LHCN-M2 (cell line): ENCODE data around the gene MAMDC2. TPM values are rescaled to one million over a fixed set of nuclear protein-coding genes. Genes with fewer than 3 reads are reported as not detected.
A peak's percentile ranks its signal among the peaks of the same experiment; 100 is the strongest.

ENCODE experiments used
- DNase-seq: peaks from one replicate; pipeline ENCODE4 v3.0.0-alpha.2; 2012; ENCODE audit warnings: low read depth
- total RNA-seq: library from RNA; depleted of rRNA; stranded (reverse); fragments of >200 nt; gene quantifications from 2 replicates; pipeline ENCODE4 v1.2.3, GENCODE V29; 2014

MAMDC2 gene
- total RNA-seq, 1 experiment from 2014 or later: 53.2 TPM

DNA sequence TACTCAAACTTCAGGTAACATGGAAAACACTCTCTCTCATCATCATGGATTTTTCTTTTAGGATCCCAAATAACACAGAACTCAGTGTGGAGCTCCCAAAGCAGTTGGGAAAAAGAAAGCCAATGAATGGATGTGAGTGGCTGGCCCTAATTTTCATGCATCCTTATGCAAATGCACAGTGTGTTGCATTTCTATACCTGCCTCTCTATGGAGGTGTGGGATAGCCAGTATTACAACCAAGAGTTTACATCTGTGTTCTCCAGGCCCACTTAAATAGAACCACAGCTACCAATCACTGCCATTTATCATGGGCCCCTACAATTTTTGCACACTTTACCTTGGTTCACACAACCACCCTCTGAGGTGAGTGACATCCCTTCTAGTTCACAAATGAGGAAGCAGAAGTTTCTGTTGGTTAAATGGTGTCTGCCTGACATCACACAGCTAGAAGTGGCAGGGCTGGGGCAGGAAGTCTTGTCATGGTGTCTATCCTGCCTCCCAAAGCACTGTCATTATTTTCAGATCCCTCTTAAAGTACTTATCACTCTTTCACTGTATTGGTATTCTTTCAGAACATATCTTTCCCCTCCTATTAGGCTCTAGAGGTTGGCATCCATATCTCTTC lies 17.3 kb downstream of the MAMDC2 start:
- no peak for DNase-seq

DNA sequence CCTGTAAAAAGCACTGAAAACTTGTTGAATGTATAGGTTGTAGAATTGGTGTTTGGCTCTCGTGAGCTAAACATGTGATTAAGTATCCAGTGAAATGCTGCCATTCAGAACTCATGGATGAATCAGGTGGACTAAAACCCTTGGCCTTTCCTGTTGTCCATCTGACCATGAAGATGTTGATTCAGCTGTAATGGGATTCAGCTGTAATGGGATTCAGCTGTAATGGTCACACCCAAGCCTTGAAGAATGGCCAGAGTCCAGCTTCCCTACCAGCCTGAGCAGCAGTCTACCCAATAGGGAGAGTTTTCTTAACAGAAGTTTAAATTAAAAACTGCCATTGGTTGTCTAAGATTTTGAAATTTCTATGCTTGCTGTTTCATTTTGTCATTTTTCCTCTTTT lies 18.1 kb downstream of the MAMDC2 start:
- DNase-seq: peak; percentile 95

GRCh38 chr9:70064496-70064895 lies 20.8 kb downstream of the MAMDC2 start:
- no peak for DNase-seq

GRCh38 chr9:70065572-70065971 lies 21.9 kb downstream of the MAMDC2 start:
- peak; percentile 44 for DNase-seq

- DNase-seq: no peak
These were observed 22.8 kb downstream of the MAMDC2 start for GRCh38 chr9:70066418-70066817.

DNA sequence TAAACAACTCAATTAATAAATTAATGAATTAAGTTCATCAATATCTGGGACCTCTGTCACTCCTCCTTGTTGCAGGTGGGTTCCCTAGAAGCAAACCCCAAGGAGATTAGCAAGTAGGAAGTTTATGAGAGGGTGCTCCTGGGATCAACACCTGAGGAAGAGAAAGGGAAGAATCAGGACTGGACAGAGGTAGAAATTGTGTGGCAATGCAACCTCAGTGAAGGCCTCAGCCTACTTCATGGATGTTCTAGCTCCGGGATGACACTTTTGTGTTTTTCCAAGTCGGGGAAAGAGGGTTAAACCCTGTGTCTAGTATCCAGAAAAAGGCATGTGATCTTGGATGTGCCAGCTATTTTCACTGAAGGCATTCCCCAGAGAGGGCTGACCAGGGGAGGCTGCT lies 23.2 kb downstream of the MAMDC2 start:
- no peak for DNase-seq

GRCh38 chr9:70069704-70070103 lies 26.1 kb downstream of the MAMDC2 start:
- DNase-seq: no peak

GRCh38 chr9:70073193-70073592 lies 29.5 kb downstream of the MAMDC2 start:
- DNase-seq: peak; percentile 37

- peak; percentile 34 for DNase-seq
These were observed 30.1 kb downstream of the MAMDC2 start for GRCh38 chr9:70073756-70074155.

DNA sequence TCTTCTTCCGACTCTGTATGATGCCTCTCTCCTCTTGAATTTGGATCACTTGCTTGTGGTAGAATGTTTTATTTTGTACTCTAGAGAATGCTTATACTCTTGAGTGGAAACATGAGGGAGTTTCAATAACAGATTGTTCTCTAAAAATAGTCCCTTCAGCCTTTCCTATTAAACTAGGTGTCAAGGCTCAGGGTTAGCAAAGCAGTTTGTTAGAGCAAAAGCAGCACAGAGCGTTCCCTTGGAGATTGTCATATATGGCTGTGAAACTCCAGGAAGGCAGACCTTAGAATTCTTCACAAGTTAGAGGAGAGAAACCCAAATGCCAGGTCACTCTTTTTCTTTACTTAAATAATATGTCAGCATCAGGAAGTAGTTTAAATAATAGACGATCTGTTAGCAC lies 33.0 kb downstream of the MAMDC2 start:
- DNase-seq: no peak

GRCh38 chr9:70079417-70080037 lies 35.9 kb downstream of the MAMDC2 start:
- DNase-seq: peak; percentile 59

- peak; percentile 94 for DNase-seq
These were observed 37.0 kb downstream of the MAMDC2 start for GRCh38 chr9:70080481-70081119.

DNA sequence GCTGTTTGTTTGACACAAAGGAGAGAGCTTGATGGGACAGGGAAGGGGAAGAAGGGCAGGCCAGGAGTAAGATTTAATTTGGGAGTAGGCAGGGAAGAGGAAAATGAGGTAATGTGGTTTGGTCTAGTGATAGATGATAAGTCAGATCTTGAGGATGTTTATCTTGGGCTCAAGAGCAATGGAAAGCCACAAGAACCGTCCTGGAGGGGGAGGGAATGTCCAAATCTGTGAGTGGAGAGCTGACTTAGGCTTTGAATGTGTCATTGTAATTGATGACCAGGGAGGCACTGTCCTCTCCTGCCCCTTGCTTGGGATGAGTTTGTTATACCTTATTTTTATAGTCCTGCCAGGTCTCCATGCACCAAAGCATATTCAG lies 37.5 kb downstream of the MAMDC2 start:
- peak; percentile 90 for DNase-seq

- no peak for DNase-seq
These were observed 39.8 kb downstream of the MAMDC2 start for GRCh38 chr9:70083429-70083828.

GRCh38 chr9:70085241-70085640 lies 41.6 kb downstream of the MAMDC2 start:
- DNase-seq: peak; percentile 37

DNA sequence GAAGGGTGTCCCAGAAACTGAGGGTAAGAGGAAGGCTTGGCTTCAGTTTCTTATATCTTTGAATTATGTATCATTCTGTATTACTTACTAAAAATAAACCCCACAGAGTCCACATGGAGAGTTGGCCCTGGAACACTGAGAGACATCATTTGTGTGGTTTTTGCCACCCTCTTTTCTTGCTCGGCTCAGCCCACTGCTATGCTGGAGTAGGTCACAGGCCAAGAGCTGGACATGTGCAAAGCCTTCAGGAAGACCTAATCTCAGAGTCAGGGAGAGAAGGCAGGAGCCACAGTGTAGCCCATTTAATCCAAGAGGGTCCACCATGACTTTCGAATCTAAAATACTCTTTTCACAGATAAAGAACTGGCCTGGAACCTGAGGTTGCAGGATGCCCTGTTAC lies 47.5 kb downstream of the MAMDC2 start:
- peak; percentile 49 for DNase-seq

DNA sequence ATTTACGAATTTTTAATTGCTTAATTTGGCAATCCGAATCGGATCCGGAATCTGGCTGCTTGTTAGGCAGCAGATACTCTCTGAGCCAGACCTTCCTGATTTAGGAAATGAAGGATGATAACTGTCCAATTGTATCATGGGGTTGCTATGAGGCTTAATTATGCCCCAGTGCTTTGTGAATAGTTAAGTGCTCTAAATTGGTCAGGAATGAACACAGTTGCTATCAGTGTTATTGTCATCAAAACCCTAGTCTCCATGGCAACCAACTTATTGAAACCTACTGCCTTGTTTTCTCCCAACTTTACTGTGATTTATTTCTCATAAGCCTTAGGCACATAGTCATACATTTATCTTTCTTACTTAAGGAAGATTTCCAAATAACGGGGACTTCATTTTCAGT lies 47.9 kb downstream of the MAMDC2 start:
- DNase-seq: peak; percentile 25

DNA sequence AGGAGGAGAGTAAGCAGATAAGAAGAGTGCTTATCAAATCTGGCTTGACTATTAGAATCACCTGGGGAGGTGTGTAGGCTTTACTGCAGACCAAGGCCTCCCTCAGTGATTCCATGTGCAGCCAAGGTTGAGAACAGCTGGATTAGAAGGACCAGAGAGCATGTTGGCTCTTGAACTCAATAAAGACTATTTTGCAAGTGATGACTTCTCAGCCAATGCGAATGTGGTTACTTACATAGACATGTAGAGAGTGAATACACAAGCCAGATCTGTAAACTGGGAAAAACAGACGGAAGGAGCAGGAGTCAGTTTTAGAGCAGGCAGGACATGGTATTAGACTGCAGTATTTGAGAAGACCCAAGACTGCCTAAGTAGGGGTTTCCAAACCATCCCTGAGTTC lies 48.5 kb downstream of the MAMDC2 start:
- DNase-seq: no peak

DNA sequence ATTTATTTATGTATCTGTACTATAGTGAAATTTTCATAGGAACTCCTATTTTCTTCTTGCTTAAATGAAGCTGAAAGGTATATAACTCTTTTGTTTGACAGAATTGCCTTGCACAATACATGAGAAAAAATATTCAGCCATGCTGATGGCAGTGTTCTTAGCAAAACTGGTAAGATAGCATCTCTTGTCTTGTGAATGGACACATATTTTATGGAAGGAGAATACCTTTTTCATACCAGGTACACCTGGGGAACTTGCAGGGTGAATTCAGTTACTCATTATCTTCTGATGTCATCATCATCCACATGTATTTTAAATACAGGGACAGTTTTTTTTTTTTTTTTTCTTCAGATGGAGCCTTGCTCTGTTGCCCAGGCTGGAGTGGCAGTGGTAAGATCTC lies 49.4 kb downstream of the MAMDC2 start:
- no peak for DNase-seq

DNA sequence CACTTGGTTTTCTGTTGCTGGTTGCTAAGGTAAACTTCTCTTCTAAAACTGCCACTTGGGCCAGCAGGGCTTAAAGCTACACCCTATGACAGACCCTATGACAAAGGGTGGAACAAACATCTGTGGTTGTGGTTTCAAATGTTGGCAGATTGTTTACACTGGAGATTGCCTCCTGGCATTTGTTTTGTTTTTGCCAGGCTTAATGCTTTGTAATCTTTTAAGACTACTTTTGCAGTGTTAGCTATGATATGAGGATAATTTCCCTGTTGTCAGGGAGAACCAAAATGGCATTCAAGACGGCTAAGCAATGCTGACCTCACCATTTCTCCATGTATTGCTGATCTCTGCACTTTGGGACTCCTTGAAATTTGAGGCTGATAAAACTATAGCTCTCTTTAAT lies 50.3 kb downstream of the MAMDC2 start:
- DNase-seq: peak; percentile 95

DNA sequence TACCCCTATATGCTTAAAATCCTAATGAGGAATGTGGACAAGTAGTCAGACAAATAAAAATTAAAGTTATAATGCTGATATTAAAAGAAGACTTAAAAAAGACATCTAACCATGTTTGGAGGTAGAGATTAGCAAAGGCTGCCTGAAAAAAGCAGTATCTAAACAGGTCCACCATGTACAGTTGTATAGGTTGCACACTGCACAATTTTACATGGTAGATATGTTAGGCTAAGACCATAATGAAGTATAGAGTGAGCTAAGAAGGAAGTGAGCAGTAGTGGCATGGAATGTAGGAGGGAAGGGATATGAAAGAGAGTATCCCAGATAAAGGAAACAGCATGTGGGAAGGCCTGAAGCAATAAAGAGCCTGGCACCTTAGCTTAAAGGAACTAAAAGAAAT lies 51.1 kb downstream of the MAMDC2 start:
- DNase-seq: no peak

- DNase-seq: no peak
These were observed 53.5 kb downstream of the MAMDC2 start for GRCh38 chr9:70097187-70097586.

- no peak for DNase-seq
These were observed 56.7 kb downstream of the MAMDC2 start for GRCh38 chr9:70100362-70100761.
